Measurements from ENCODE around the gene KCNK18.
A peak's percentile ranks its signal among the peaks of the same experiment; 100 is the strongest.
"Not testable (repeated sequence)": the region's sequence is repeated elsewhere in the genome, so short reads cannot be mapped to it uniquely, and the experiment has no call there.

Gene KCNK18

DNA sequence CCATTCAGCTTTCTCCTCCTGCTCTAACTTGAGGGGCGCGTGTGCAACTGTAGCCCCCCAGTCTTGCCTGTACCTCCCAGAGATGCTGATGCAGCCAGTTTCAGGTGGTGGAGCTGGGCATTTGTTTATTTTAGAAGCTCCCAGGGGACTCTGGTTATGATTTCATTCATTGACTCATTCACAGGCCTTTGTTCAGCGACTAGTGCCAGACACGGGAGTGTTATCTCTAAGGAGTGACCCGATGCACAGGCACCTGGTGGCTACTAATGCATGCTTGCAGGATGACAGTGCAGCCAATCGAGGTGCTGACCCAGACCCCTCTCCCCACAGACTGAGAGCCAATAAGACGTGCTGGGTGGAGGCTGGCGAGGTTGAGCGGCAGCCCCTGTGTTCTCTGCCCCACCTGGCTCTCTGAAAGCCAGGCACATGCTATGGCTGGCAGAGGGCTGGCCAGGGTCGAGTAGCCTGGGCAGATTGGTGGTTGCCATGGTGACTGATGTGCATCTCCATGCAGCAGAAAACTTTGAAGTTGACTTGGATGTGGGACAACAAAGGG, 23.9 kb downstream of the KCNK18 start:
- DNase-seq (ENCODE audit: low spot score) = peak; percentile 91

GRCh38 chr10:117222552-117222951, 25.3 kb downstream of the KCNK18 start:
- no peak for DNase-seq (ENCODE audit: low spot score)

GRCh38 chr10:117222976-117223692, 25.8 kb downstream of the KCNK18 start:
- no peak for DNase-seq (ENCODE audit: low spot score)

- DNase-seq (ENCODE audit: low spot score) = no peak
These were observed 26.6 kb downstream of the KCNK18 start for GRCh38 chr10:117223693-117224430.

- no peak for DNase-seq (ENCODE audit: low spot score)
These were observed 27.6 kb downstream of the KCNK18 start for GRCh38 chr10:117224881-117225280.

DNA sequence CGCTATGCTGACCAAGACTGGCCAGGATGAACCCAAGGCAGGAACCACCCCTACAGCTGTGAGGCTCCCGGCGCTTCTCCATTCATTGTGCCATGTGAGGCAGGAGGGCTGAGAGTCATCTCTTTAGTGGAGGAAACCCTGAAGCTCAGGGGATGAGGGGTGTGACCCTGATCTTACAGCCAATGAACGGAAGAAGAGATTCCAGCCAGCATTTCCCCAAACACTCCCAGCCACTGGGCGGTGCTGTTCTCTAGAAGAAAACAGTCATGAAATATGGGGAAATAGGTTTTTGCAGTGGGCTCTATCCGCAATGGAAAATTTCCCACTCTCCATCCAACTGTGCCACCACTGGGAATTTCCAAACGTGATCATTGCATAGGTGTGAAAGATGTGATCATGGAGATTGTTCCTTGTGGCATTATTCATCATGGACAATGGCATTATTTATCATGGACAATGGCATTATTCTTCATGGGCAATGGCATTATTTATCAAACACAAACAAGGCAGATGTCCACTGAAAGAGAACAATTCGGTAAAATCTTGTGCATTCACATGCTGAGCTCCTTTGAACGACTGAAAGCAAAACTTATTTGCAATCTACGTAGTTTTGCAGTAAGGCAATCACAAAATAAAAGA, 29.6 kb downstream of the KCNK18 start:
- DNase-seq (ENCODE audit: low spot score) = peak; percentile 57

DNA sequence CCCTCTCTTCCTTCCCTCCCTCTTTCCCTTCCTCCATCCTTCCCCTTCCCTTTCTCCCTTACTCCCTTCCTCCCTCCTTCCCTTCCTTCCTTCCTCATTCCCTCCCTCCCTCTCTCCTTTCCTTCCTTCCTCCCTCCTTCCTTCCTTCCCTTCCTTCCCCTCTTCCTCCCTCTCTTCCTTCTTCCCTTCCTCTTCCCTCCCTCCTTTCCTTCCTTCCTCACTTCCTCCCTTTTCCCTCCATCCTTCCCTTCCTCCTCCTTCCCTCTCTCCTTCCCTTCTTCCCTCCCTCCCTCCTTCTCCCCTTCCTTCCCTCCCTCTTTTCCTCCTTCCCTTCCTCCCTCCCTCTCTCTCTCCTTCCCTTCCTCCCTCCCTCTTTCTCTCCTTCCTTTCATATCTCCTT, 30.9 kb downstream of the KCNK18 start:
- DNase-seq (ENCODE audit: low spot score) = no peak

GRCh38 chr10:117230107-117230506, 32.8 kb downstream of the KCNK18 start:
- not testable (repeated sequence) for DNase-seq (ENCODE audit: low spot score)

- DNase-seq (ENCODE audit: low spot score) = no peak
These were observed 40.2 kb downstream of the KCNK18 start for GRCh38 chr10:117237401-117237991.

DNA sequence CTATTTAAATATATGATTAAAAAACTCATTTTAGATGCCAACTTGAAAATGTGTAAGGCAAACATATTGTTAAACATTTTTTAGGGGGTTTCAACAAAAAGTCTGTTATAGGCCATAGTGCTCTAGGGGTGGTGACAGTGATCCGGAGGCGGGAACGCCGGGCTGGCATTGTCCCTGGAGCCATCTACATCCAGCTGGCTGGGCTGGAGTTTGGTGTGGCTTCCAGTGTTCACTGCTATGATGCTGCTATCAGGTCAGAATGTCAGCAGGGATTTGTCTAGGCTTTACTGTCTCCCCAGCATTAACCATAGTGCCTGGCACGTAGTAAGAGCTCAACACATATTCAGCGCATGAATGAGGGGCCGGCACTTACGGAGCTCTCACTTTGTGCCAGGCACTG, 41.8 kb downstream of the KCNK18 start:
- DNase-seq (ENCODE audit: low spot score) = no peak

DNA sequence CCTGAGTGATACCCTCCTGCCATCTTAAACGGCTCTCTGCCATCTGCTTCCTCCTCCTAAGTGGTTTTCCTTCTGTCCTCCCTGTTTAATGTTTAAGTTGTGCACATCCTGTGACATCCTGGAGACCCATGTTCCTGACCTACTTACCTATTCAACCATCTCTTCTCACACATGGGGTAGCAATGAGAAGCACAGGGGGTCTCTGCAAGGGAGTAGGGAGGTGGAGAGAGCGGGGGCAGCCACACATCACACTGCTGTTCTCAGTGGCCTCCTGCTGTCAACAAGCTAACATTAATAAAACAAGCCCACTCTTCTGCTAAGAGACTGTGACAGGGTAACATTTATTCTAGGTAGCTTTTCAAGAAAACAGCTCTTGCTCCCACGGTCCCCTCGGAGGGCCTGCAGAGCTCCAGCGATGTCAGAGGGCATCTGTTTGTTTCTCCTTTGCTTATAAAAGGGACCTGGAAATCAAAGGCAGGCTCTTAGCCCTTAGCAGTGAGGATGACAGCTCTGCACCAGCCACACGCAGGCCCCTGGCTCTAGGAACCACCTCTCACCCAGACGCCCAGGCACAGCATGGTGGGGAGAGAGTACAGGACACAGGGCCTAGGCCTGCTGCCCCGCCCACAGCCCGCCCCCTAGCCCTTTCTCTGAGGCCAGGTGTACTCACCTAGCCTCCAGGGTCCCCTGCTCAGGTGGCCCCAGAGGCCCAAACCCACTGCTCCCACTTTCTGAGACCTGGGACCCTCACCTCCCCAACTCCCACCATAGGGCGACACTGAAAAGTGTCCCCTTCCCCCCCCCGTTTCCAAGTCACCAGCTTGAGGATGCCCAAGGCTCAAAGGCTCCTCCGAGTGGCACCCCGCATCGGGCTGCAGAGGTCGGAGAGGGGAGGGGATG, 42.7 kb downstream of the KCNK18 start:
- DNase-seq (ENCODE audit: low spot score) = peak; percentile 40

DNA sequence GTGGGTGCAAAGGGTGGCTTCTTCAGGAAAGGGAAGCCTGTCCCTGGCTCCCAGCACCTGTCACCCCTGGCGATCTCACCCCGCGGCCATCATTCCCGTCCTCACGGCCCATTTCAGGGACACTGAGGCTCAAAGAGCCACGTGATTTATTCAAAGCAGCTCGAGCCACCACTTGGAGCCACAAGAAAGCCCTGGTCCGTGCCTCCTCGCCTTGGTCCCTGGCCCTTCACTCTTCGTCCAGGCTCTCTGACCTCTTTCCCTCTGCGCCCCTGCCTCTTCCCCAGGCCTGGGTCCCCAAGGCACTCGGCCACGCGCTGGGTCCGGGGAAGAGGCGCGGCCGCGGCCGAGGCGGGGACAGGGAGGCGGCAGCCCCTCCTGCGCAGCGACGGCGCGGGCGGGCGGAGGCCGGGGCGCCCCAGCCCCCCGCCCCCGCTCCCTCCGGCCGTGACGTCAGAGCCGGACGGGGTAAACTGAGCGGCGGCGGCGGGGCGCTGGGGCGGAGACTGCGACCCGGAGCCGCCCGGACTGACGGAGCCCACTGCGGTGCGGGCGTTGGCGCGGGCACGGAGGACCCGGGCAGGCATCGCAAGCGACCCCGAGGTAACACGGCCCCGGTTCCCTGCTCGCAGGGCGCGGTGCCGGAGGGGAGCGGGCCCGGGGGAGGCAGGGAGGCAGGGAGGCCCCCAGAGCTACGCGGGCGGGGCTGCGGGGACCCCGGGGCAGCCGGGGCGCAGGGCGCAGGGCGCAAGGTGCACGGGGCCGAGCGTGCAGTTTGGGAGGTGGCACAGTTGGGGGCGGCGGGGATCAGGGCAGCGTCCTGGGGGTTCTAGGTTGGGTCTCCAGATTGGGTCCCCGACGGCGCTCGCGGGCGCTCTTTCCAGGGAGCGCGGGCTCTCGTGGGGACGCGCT, 43.6 kb downstream of the KCNK18 start, which contains the start of gene SLC18A2:
SLC18A2 (plus strand) TSS at position 494 of the 909 bp plus-strand sequence. CDS start 580 bp downstream, outside the sequence.
- DNase-seq (ENCODE audit: low spot score) = no peak

DNA sequence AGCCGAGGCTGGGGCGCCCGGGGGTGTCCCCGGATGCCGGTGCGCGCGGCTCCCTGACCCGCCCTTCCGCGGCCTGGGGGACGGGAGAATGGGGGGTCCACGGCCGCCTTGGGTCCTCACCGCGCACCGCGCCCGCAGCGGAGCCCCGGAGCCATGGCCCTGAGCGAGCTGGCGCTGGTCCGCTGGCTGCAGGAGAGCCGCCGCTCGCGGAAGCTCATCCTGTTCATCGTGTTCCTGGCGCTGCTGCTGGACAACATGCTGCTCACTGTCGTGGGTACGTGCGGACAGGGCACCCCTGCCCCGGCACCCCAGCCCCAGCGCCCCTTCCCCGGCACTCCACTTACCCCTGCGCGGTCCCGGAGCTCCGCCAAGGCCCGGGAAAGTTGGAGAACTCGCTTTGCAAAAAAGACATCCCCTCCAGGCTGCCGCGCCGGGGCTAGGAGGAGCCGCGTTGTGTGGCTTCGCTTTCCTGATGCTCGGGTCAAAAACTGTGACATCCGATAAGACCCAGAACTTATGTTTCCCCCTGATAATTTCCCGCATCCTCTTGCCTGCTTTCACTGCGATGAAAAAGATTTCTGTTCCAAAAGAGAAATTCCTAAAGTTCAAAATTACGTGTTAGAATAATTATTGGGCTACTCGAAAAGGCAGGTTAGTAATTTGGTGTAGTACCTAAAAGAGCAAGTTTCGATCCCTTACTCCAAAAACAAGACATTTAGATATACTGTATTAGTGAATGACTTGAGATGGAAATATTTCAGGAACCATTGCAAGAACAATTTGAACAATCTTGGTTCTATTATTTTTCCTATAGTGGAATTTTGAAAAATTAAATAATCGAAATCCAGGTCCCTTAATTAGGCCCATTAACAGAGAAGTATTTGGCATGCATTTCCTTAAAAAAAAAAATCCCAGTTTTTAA, 44.5 kb downstream of the KCNK18 start:
- no peak for DNase-seq (ENCODE audit: low spot score)

DNA sequence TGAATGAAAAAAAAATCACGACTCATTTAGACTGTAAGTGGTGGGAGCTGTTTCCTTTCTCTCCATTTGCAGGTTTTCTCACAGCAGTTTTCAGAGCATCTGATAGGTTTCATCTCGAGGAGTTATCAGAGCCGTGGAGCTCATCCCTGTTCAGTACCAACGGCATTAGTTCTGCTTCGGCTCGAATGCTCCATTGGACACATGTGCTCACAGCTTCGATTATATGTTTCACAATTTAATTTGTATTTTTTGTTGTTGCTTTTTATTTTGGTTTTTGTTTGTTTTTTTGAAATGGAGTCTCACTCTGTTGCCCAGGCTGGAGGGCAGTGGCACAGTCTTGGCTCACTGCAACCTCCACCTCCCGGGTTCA, 45.2 kb downstream of the KCNK18 start:
- DNase-seq (ENCODE audit: low spot score) = no peak

- no peak for DNase-seq (ENCODE audit: low spot score)
These were observed 49.8 kb downstream of the KCNK18 start for GRCh38 chr10:117246997-117247671.

- DNase-seq (ENCODE audit: low spot score) = peak; percentile 73
These were observed 51.6 kb downstream of the KCNK18 start for GRCh38 chr10:117248750-117249465.

DNA sequence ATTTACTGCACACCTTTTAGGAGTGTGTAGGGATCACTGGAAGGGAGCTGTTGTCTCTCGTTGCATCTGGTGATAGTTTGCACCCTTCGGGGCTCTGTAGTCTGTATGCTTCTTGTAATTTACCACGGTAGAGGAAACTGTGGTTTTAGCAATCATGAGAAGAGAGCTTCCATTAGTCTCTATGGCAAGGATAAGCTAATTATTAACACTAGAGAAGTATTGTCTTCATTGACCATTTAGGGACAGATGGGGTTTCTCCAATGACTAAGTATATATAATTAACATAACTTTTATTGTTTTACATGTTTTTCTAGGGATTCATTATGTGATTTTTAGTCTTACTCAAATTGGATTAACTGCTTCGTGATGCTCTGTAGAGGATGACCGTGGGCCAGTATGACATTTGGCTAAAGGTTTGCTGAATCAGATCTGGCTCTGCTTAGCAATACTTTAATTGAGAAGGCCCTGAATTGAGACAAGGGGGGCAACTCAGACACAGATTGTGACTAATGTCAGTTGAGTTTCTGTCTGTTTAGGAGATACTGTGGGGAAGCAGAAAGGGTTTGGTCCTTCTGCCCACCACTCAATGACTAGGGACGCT, 52.3 kb downstream of the KCNK18 start:
- DNase-seq (ENCODE audit: low spot score) = no peak
